Karpas-422 (cell line): Measurements from ENCODE around the gene TRIM72. TPM values are rescaled to one million over a fixed set of nuclear protein-coding genes. Genes with fewer than 3 reads are reported as not detected.
A peak's percentile ranks its signal among the peaks of the same experiment; 100 is the strongest.
"Not testable (repeated sequence)": the region's sequence is repeated elsewhere in the genome, so short reads cannot be mapped to it uniquely, and the experiment has no call there.

Experiments
- DNase-seq: peaks from one replicate; pipeline ENCODE4 v3.0.0-alpha.2; 2015
- H2AFZ ChIP-seq: fragments of 200-600 bp; sonication (generic); 2 replicates; pipeline ENCODE4 v1.6.1; 2014; ENCODE audit warnings: antibody characterized with exemption, low read length, mixed read lengths
- H3K27ac ChIP-seq: fragments of 200-600 bp; sonication (generic); 2 replicates; pipeline ENCODE4 v1.5.1; 2014; ENCODE audit warnings: mild to moderate bottlenecking, low read length, moderate library complexity
- H3K27me3 ChIP-seq: fragments of 200-600 bp; sonication (generic); 2 replicates; pipeline ENCODE4 v1.6.1; 2014; ENCODE audit warnings: low read length, mixed read lengths
- H3K36me3 ChIP-seq: fragments of 200-600 bp; sonication (generic); 2 replicates; pipeline ENCODE4 v1.6.1; 2014; ENCODE audit warnings: low read length, mixed read lengths; ENCODE audit not compliant: insufficient read depth
- H3K4me1 ChIP-seq: fragments of 200-600 bp; sonication (generic); 2 replicates; pipeline ENCODE4 v1.6.1; 2014; ENCODE audit warnings: mild to moderate bottlenecking, low read length, mixed read lengths
- H3K4me2 ChIP-seq: fragments of 200-600 bp; sonication (generic); 2 replicates; pipeline ENCODE4 v1.6.1; 2014; ENCODE audit warnings: low read length, low read depth, mild to moderate bottlenecking; ENCODE audit not compliant: poor library complexity, severe bottlenecking
- H3K4me3 ChIP-seq: fragments of 200-600 bp; sonication (generic); 2 replicates; pipeline ENCODE4 v1.5.1; 2014; ENCODE audit warnings: mild to moderate bottlenecking, antibody characterized with exemption, low read length, mixed read lengths
- H3K79me2 ChIP-seq: fragments of 200-600 bp; sonication (generic); 2 replicates; pipeline ENCODE4 v1.6.1; 2014; ENCODE audit warnings: mild to moderate bottlenecking, low read length, mixed read lengths
- H3K9ac ChIP-seq: fragments of 200-600 bp; sonication (generic); 2 replicates; pipeline ENCODE4 v1.6.0; 2014; ENCODE audit warnings: low read length
- H3K9me2 ChIP-seq: fragments of 200-600 bp; sonication (generic), shearing (Covaris generic); replicated peaks from 2 replicates; pipeline ENCODE4 v1.6.0; 2014; ENCODE audit warnings: mild to moderate bottlenecking, low read length, moderate library complexity; ENCODE audit not compliant: insufficient read depth
- H3K9me3 ChIP-seq: fragments of 300-700, 200-600 bp; sonication (generic); 2 replicates; pipeline ENCODE4 v1.6.1; 2014; ENCODE audit warnings: low read length, mixed read lengths
- H4K20me1 ChIP-seq: fragments of 200-600 bp; sonication (generic); 2 replicates; pipeline ENCODE4 v1.6.1; 2014; ENCODE audit warnings: mild to moderate bottlenecking, antibody characterized with exemption, low read length, low read depth; ENCODE audit not compliant: insufficient read depth
- total RNA-seq: library from RNA; depleted of rRNA; stranded (reverse); fragments of >200 nt; shearing (Covaris generic); gene quantifications from 2 replicates; pipeline ENCODE4 v1.2.3, GENCODE V29; 2014; ENCODE audit warnings: low replicate concordance; rRNA removed

Gene TRIM72
- total RNA-seq: not detected in 2 replicates

- no peaks in the 10 kb centered on the region for H3K9me3 ChIP-seq
- no peak within 1 kb of the TSS for H3K27ac ChIP-seq
- DNase-seq: no peak
- H3K36me3 ChIP-seq: no peaks in the 10 kb centered on the region
- H3K9me2 ChIP-seq: no peaks in the 10 kb centered on the region
- H3K27me3 ChIP-seq: no peaks in the 10 kb centered on the region
- H3K79me2 ChIP-seq: no peaks in the 10 kb centered on the region
- no peak within 1 kb of the TSS for H3K4me2 ChIP-seq
- no peak within 1 kb of the TSS for H3K9ac ChIP-seq
- no peak within 1 kb of the TSS for H2AFZ ChIP-seq
- no peak within 1 kb of the TSS for H3K4me3 ChIP-seq
- peaks cover 10% of the 10 kb centered on the region for H3K4me1 ChIP-seq
- no peaks in the 10 kb centered on the region for H4K20me1 ChIP-seq
These were observed at the start of gene TRIM72 for GRCh38 chr16:31213877-31214707. TRIM72 (plus strand) TSS chr16:31214119; CDS start chr16:31214739, 620 bp downstream.

- Histone ChIP-seq H3K4me3 (no peak overlapping the region), H3K36me3 (no peaks in the 10 kb centered on the region), H3K9me3 (no peaks in the 10 kb centered on the region), H3K27ac (no peak overlapping the region), H3K9me2 (no peaks in the 10 kb centered on the region), H3K79me2 (no peaks in the 10 kb centered on the region), H3K27me3 (no peaks in the 10 kb centered on the region), H4K20me1 (no peaks in the 10 kb centered on the region), H3K4me2 (no peak overlapping the region), H2AFZ (no peak overlapping the region), H3K9ac (no peak overlapping the region), H3K4me1 (no peaks in the 10 kb centered on the region)
- peak; percentile 10 for DNase-seq
These were observed 46.6 kb upstream of the TRIM72 start for GRCh38 chr16:31167315-31167714.

GRCh38 chr16:31168848-31169247 lies 45.1 kb upstream of the TRIM72 start:
- H2AFZ ChIP-seq: no peak overlapping the region
- no peak overlapping the region for H3K4me3 ChIP-seq
- H3K27me3 ChIP-seq: no peaks in the 10 kb centered on the region
- H3K9me3 ChIP-seq: no peaks in the 10 kb centered on the region
- no peaks in the 10 kb centered on the region for H3K79me2 ChIP-seq
- no peaks in the 10 kb centered on the region for H3K9me2 ChIP-seq
- H3K36me3 ChIP-seq: no peaks in the 10 kb centered on the region
- DNase-seq: peak; percentile 22
- no peak overlapping the region for H3K4me2 ChIP-seq
- H3K4me1 ChIP-seq: no peaks in the 10 kb centered on the region
- H4K20me1 ChIP-seq: no peaks in the 10 kb centered on the region
- no peak overlapping the region for H3K27ac ChIP-seq
- no peak overlapping the region for H3K9ac ChIP-seq

- not testable (repeated sequence) for H2AFZ ChIP-seq, H4K20me1 ChIP-seq
- peak; percentile 32 for DNase-seq
These were observed 43.9 kb upstream of the TRIM72 start for GRCh38 chr16:31170048-31170447.

GRCh38 chr16:31177136-31177535 lies 36.8 kb upstream of the TRIM72 start:
- Histone ChIP-seq H3K27ac (no peak overlapping the region), H3K9me2 (no peaks in the 10 kb centered on the region), H3K4me3 (no peak overlapping the region), H3K27me3 (no peaks in the 10 kb centered on the region), H3K9ac (no peak overlapping the region), H4K20me1 (peaks cover 15% of the 10 kb centered on the region), H3K79me2 (peaks cover 30% of the 10 kb centered on the region), H3K9me3 (no peaks in the 10 kb centered on the region), H3K4me2 (no peak overlapping the region), H3K4me1 (peaks cover 22% of the 10 kb centered on the region), H3K36me3 (peaks cover 14% of the 10 kb centered on the region), H2AFZ (no peak overlapping the region)
- DNase-seq: peak; percentile 39

More at GRCh38 chr16:31170048-31170447, 43.9 kb upstream of the TRIM72 start:
- not testable (repeated sequence) for H3K4me1 ChIP-seq, H3K9me2 ChIP-seq, H3K4me2 ChIP-seq, H3K79me2 ChIP-seq, H3K9ac ChIP-seq, H3K36me3 ChIP-seq, H3K4me3 ChIP-seq, H3K9me3 ChIP-seq, H3K27me3 ChIP-seq, H3K27ac ChIP-seq

- H3K9me3 ChIP-seq: no peaks in the 10 kb centered on the region
- H3K4me1 ChIP-seq: peaks cover 28% of the 10 kb centered on the region
- no peaks in the 10 kb centered on the region for H3K9me2 ChIP-seq
- peak overlapping the region; percentile 93 for H2AFZ ChIP-seq
- peak overlapping the region; percentile 94 for H3K4me2 ChIP-seq
- peaks cover 50% of the 10 kb centered on the region for H3K79me2 ChIP-seq
- DNase-seq: no peak
- peak overlapping the region; percentile 81 for H3K27ac ChIP-seq
- peak overlapping the region; percentile 91 for H3K4me3 ChIP-seq
- H3K9ac ChIP-seq: peak overlapping the region; percentile 99
- H4K20me1 ChIP-seq: peaks cover 36% of the 10 kb centered on the region
- peaks cover 33% of the 10 kb centered on the region for H3K36me3 ChIP-seq
- H3K27me3 ChIP-seq: no peaks in the 10 kb centered on the region
These were observed 34.6 kb upstream of the TRIM72 start for GRCh38 chr16:31179219-31179746.

GRCh38 chr16:31179747-31180459 lies 34.0 kb upstream of the TRIM72 start, which contains the start of gene FUS:
FUS (plus strand) TSS chr16:31180139; CDS start chr16:31180215, 76 bp downstream.
- no peaks in the 10 kb centered on the region for H3K9me2 ChIP-seq
- peak within 1 kb of the TSS; percentile 91 for H3K4me3 ChIP-seq

More at GRCh38 chr16:31179747-31180459, 34.0 kb upstream of the TRIM72 start, which contains the start of gene FUS:
- H4K20me1 ChIP-seq: peaks cover 36% of the 10 kb centered on the region
- H3K4me1 ChIP-seq: peaks cover 28% of the 10 kb centered on the region
- H3K9ac ChIP-seq: peak within 1 kb of the TSS; percentile 99
- H3K4me2 ChIP-seq: peak within 1 kb of the TSS; percentile 94
- H3K27me3 ChIP-seq: no peaks in the 10 kb centered on the region
- peak within 1 kb of the TSS; percentile 93 for H2AFZ ChIP-seq
- H3K27ac ChIP-seq: peak within 1 kb of the TSS; percentile 81
- H3K36me3 ChIP-seq: peaks cover 37% of the 10 kb centered on the region
- DNase-seq: peak; percentile 96
- H3K9me3 ChIP-seq: no peaks in the 10 kb centered on the region
- H3K79me2 ChIP-seq: peaks cover 50% of the 10 kb centered on the region
